ENCODE measurements around the gene CDCA4.

CDCA4 gene

GRCh38 chr14:105007593-105008264 lies 13.2 kb downstream of the CDCA4 start:
- in situ Hi-C loops (cut with HindIII; ENCODE audit: low sequenced_read_pairs) = no loop called here

GRCh38 chr14:105006831-105007592 lies 13.9 kb downstream of the CDCA4 start:
- in situ Hi-C loops (cut with HindIII; ENCODE audit: low sequenced_read_pairs) = no loop called here
- no peak for DNase-seq (ENCODE audit: low read depth)
- no peak for TF ChIP-seq CTCF (IDR thresholded peaks at IDR 0.05; ENCODE audit: low read depth, low read length, missing control alignments)
- H3K4me3 ChIP-seq (ENCODE audit: low read depth, low read length) = no peak overlapping the region

More at GRCh38 chr14:105007593-105008264, 13.2 kb downstream of the CDCA4 start:
- no peak for TF ChIP-seq CTCF (IDR thresholded peaks at IDR 0.05; ENCODE audit: low read depth, low read length, missing control alignments)
- no peak for DNase-seq (ENCODE audit: low read depth)
- no peak overlapping the region for H3K4me3 ChIP-seq (ENCODE audit: low read depth, low read length)

- DNase-seq (ENCODE audit: low read depth) = no peak
- no peak overlapping the region for H3K4me3 ChIP-seq (ENCODE audit: low read depth, low read length)
- TF ChIP-seq CTCF (IDR thresholded peaks at IDR 0.05; ENCODE audit: low read depth, low read length, missing control alignments) = no peak
- in situ Hi-C loops (cut with HindIII; ENCODE audit: low sequenced_read_pairs) = no loop called here
These were observed 14.7 kb downstream of the CDCA4 start for GRCh38 chr14:105005929-105006830.

- no peak overlapping the region for H3K4me3 ChIP-seq (ENCODE audit: low read depth, low read length)
These were observed 15.5 kb downstream of the CDCA4 start for GRCh38 chr14:105005329-105005928.

GRCh38 chr14:104999361-104999760 lies 21.5 kb downstream of the CDCA4 start:
- TF ChIP-seq CTCF (IDR thresholded peaks at IDR 0.05; ENCODE audit: low read depth, low read length, missing control alignments) = no peak
- H3K4me3 ChIP-seq (ENCODE audit: low read depth, low read length) = no peak overlapping the region
- DNase-seq (ENCODE audit: low read depth) = no peak
- in situ Hi-C loops (cut with HindIII; ENCODE audit: low sequenced_read_pairs) = no loop called here

More at GRCh38 chr14:105005329-105005928, 15.5 kb downstream of the CDCA4 start:
- in situ Hi-C loops (cut with HindIII; ENCODE audit: low sequenced_read_pairs) = no loop called here
- TF ChIP-seq CTCF (IDR thresholded peaks at IDR 0.05; ENCODE audit: low read depth, low read length, missing control alignments) = no peak
- DNase-seq (ENCODE audit: low read depth) = no peak

- H3K4me3 ChIP-seq (ENCODE audit: low read depth, low read length) = no peak overlapping the region
- no peak for DNase-seq (ENCODE audit: low read depth)
- in situ Hi-C loops (cut with HindIII; ENCODE audit: low sequenced_read_pairs) = no loop called here
- TF ChIP-seq CTCF (IDR thresholded peaks at IDR 0.05; ENCODE audit: low read depth, low read length, missing control alignments) = no peak
These were observed 22.1 kb downstream of the CDCA4 start for GRCh38 chr14:104998801-104999200.

All from astrocyte of the cerebellum (primary cell).